Measurements from ENCODE around the gene SMARCE1.
"Not testable (repeated sequence)": the region's sequence is repeated elsewhere in the genome, so short reads cannot be mapped to it uniquely, and the experiment has no call there.

- TF ChIP-seq CTCF, POLR2A (IDR thresholded peaks at IDR 0.05): not testable (repeated sequence)
These were observed 61.4 kb downstream of the SMARCE1 start for GRCh38 chr17:40586264-40586663.
